HFF-Myc (cell line): ENCODE measurements around the gene ADTRP.

Experiments used
- DNase-seq: peaks from one replicate; pipeline ENCODE4 v3.0.0-alpha.2; 2011; ENCODE audit warnings: low read depth; ENCODE audit errors: extremely low read depth
- H3K4me3 ChIP-seq: replicated peaks from 2 replicates; pipeline ENCODE4 v1.5.1; 2011; ENCODE audit warnings: low read depth, mild to moderate bottlenecking, control low read depth, low read length
- CTCF ChIP-seq: IDR thresholded peaks from 2 replicates; pipeline ENCODE4 v1.5.1; 2012; ENCODE audit warnings: mild to moderate bottlenecking, low read depth, low read length, control low read depth; ENCODE audit errors: missing control alignments

ADTRP gene

GRCh38 chr6:11779329-11780096, 910 bp upstream of the ADTRP start:
- H3K4me3 ChIP-seq: no peak overlapping the region
- DNase-seq: no peak
- no peak for TF ChIP-seq CTCF

- TF ChIP-seq CTCF: no peak
- no peak for DNase-seq
- no peak overlapping the region for H3K4me3 ChIP-seq
Measured at GRCh38 chr6:11778036-11778435, 567 bp downstream of the ADTRP start.

GRCh38 chr6:11775791-11776409, 2.7 kb downstream of the ADTRP start:
- no peak for DNase-seq
- TF ChIP-seq CTCF: no peak

DNA sequence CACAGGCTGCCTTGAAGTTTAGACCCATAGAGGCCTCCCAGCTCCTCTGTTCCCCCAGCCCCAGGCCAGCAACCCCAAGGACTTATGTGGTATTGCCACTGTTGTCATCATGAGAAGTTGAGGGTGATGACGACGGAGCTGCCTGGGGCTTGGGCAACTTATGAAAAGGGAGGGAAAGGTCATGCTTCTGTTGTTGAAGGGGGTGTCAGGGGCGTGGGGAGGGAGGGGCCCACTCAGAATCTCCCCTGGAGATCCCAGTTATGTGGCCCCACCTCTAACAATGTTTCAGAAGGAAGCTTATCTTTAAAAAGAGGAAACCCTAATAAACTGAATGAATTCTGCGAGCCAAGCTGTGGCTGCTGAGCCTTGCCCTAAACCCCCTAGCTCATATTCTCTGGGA, 4.2 kb downstream of the ADTRP start:
- DNase-seq: no peak
- H3K4me3 ChIP-seq: no peak overlapping the region
- TF ChIP-seq CTCF: no peak

More at GRCh38 chr6:11775791-11776409, 2.7 kb downstream of the ADTRP start:
- no peak overlapping the region for H3K4me3 ChIP-seq

DNA sequence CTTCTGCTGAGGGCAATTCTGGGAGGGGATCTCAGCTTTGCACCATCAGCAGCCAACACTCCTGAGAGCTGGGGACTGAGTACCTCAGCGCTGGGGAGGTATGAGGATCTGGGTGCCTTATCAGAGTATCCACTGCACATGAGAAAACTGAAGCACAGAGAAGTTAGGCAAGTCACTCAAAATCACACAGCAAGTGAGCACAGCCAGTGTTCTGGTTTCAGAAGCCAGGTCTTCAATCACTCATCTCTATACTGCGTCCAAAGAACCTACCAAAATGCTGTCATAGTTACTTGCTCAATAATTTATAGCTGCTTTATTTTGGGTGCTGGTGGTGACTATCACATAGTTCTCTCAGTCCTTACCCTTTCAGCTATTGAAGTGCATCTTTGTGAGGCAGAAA, 5.0 kb downstream of the ADTRP start:
- no peak overlapping the region for H3K4me3 ChIP-seq
- TF ChIP-seq CTCF: no peak
- no peak for DNase-seq

- no peak for TF ChIP-seq CTCF
- DNase-seq: no peak
Measured at GRCh38 chr6:11773013-11773412, 5.6 kb downstream of the ADTRP start.

More at GRCh38 chr6:11773013-11773412, 5.6 kb downstream of the ADTRP start:
- H3K4me3 ChIP-seq: no peak overlapping the region
